Measurements from ENCODE around the gene LMF1. TPM values are rescaled to one million over a fixed set of nuclear protein-coding genes. Genes with fewer than 3 reads are reported as not detected.
"Not testable (repeated sequence)": the region's sequence is repeated elsewhere in the genome, so short reads cannot be mapped to it uniquely, and the experiment has no call there.

The LMF1 gene
- total RNA-seq, 1 donor from 2014 or later: 9.4 TPM

DNA sequence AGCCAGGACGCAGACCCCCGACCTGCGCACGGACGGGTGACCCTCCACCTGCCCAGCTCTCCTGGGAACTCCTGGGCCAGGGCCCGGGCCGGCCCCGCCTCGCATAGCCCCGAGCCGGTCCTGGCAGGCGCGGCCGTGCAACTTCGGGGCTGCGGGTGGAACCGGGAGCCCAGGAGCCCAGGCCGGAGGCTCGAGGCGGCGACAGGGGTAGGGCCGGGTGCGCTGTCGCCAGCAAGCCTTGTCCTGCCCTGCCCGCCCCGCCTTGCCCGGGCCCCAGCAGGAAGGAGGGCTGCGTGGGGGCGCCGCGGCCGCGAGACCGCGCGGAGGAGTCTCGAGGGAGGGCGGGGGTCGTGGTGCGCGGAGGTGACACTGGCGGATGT, 408 bp downstream of the LMF1 start:
- DNase-seq: no peak

DNA sequence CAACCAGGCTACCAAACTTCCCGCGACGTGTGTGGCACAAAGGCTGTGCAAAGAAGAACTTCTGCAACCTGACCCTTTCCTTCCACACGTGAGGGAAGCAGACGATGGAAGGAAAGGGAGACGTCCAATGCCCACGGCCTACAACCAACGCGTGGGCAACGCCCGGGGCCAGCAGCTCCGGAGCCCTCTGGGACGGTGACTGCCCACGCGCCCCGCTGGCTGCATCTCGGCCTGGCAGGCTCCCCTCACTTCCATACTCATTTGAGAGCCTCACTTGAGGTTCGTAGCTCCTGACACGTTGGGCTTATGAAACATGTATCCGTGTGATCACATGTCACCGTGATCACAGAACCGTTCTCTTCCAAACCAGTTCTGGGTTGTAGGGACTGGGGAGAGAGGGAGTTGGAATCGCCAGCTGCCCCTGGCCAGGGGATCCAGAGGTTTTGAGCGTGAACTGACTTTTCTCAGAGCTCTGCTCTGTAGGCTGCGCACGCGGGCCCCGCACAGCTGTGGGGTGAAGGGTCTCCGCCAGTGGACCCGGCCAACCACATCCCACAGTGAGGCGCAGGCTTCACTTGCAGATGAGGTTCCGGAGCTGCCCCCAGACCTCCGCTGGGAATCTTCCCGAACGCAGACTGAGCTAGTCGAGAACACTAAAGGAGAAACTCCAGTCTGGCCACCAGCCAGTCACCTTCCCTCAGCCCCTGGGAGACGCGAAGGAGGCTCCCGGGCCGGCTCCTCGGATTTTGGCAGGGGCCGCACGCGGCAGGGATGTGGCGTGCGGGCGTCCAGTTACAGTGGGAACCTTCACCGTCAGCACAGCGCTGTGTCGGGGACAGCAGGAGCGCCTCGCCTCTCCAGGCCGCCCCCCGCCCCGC, 1.0 kb downstream of the LMF1 start:
- no peak for DNase-seq

DNA sequence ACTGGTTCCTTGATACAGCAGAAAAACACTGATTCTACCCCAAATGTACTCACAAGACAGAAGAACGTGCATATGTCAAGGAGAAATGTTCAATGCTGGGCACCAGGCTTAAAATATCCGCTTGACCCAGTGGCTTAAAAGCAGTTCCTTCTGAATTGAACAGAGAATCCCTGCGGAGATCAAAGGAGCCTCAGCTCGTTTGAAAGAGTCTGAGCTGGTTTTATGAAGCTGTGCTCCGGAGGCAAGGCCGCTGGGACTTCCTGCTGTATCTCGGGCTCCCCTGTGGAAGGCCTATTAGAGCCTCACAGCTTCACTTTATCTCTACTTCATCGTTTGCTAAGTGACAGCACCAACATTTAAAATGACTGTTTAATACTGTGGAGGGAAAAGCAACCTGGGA, 2.2 kb downstream of the LMF1 start:
- no peak for DNase-seq

DNA sequence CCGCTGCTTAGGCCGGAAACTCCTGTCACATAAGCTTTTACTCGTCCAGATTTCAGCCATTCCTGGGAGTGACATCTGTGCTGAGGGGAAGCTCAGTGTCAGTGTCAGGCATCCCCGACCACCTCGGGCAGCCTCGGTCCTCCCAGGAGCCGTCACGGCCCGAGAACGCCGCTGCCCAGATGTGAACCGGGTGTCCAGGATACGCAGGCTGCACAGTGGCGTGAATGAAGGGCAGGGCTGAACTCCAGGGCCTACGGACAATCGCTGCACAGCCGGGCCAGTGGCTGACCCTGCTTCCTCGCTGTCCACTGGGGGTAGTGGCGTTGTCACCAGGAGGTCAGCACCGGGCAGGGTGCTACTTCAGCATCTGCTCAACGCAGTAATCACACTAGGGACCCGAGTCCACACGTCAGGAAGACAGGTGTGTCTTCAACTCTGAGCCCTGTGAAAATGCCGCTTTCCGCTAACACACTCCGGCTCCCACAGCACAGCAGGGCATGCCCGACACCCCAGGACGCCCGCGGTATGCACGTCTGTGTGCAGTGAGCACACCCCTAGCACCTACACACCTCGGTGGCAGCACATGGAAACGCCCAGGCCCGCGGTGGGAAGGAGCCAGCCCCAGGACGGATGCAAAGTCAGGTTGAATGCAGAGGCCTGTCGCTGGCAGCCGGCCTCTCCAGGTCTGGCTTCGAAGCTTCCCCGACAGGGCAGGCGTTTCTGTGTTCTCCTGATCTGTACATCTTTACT, 3.1 kb downstream of the LMF1 start:
- DNase-seq: no peak

DNA sequence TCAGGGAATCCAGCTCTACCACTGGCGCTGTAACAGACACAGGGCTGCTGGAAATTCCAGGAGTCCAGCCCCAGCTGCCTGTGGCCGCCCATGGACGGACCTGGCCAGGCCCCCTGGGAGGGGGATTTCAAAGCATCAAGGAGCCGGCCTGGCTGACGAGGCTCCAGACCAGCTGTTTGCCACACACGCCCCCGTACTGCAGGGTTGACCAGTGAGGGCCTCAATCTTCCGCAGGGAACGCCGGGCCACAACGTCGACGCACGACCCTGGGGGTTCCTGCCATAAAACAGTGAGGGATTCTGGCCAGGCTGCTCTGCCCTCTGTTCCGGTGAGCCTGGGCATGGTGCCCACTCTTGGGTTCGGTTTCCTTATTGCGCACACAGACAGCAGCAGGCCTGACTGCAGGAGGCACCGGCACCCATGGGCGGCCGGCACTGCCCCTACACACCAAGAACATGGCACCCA, 3.7 kb downstream of the LMF1 start:
- no peak for DNase-seq

DNA sequence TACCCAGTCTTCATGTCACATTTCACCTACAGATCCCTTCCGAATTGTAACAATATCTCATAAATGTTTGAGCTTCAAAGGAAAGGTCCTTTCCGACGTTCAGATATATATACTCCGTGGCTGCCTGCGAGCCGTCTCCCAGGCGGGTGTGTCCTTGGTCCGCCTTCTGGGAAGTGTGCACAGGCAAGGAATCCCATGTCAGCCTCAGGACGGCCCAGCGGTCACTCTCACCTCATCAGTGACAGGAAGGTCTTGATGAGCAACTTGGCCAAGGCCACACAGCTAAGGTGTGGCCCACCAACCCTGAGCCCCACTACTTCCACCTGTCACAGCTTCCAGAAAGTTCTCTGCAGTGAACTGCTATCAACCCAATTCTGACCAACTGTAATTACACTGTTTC, 4.3 kb downstream of the LMF1 start:
- DNase-seq: no peak

DNA sequence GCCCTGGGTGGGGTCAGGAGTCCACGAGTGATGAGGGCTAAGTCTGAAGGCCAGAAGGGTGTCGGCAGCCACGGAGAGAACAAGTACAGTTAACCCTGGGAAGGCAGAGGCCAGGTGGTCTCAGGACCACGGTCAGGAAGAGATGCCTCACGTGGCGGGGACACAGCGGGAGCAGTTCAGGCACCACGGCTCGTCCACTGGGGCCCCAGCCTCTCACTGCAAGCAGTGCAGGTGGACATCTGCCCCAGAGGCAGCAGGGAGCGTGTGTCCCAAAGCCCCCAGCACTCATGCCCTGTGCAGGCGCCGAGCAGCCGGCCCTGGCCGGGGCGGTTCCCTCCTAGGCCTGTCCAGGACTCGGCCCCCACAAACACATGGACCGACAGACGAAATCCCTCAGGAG, 4.7 kb downstream of the LMF1 start:
- DNase-seq: no peak

DNA sequence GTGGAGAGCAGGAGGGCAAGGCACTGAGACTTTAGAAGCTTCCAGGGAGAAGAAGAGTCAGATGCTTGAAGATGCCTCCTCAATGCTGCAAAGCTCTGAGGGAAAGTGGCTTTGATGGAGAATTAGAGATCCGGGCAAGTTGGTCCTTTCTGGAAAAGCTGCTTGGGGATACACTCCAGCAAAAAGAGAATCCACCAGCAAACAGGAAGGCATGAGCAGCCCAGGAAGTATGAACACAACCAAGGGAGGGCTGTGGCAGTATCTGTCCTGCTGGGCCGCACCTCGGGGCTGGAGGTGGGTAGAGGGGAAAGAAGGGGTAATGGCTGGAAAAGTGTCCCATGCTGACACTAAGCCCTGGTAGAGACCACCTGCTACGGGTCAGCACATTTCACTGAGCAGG, 5.3 kb downstream of the LMF1 start:
- DNase-seq: no peak

DNA sequence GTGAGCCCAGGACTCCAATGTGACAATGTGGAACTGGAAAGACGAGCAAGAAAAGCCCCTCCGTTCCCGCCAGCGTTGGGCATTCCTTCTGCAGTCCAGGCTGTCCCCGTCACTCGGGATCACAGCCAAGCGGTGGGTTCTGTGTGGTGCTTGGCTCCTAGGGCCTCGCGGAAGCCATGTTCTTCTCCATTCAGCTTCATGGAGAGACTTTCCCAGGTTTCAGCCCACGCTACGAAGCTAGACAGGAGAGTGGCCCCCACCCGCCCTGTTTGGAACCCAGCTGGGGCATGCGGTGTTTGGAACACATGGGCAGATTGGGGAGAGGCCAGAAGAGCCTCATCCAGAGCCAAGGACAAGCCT, 5.8 kb downstream of the LMF1 start:
- no peak for DNase-seq

DNA sequence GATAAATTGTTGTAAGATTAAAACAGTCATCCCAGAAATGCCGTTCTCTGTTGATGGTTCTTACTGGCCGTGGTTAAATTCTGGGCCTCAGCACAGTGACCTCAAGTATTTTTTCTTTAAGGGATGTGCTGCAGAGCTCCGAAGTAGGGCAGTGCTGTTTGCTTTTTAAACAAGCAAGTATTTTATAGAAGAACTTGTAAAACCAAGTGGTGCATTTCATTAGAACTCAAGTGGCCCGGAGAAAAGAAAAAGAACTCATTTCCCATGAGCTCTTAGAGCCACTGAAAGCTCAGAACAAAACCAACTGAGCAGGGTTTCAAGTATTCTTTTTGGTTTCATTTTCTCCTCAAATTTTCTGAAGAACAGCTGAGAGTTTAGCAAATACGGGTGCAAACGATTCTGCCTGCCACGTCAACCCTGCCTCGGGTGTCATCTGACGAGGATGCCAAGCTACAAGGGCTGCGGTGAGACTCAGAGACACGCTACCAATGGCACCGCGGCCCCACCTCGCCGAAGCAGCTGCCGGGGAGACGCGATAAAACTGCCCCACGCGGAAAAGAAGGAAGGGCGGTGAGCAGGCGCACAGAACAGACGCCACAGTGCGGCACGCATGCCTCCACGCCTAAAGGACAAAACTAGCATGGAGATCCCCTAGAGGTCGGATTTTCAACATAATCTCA, 6.3 kb downstream of the LMF1 start:
- DNase-seq: no peak

DNA sequence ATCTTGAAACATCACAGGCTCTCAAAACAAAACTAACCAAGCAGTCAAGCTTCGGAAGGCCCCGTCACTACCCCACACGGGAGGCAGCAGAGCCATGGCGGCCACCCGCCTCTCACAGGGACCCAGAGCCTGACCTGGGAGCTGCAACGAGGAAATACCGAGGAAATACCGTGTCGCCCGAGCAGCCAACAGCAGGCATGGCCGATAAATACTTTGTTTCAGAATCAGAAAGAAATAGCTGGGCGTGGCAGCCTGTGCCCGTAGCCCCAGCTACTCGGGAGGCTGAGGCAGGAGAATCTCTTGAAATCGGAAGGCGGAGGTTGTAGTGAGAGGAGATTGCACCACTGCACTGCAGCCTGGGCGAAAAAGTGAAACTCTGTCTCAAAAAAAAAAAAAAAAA, 6.9 kb downstream of the LMF1 start:
- DNase-seq: no peak

DNA sequence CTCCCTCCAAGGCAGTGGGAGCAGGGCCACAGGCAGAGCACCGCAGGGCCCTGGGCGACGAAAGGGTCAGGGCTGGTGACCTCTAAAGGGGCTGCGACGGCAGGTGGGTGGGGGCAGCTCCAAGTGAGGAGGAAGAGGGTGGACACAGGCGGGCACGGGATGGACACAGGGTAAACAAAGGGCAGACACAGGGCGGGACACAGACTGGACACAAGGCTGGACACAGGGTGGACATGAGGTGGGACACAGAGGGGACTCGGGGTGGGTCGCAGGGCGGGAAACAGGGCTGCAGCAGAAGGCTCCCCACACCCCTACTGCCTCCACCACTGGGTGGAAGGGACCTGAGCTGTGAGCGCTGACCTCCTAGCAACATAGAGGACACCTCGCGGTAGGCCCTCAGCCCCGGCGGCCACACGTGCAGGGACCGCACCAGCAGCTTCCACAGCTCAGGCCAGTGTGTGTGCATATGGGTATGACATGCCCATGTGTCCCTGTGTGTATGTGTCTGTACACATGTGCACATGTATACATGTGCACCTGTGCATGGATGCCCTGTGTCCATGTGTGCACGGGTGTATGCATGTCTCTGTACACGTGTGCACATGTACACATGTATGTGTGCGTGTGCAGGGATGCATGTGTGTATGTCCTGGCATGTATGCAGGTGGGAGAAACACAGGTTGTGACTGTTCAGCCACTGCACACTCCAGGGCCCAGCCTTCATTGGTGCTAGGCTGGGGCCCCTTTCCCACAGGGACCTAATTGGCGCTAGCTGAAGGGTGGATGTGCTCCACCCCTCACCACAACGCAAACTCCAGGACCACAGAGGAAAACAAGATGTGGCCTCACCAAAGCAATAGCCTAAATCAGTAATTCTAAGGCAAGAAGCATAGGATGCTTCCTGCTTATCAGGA, 7.6 kb downstream of the LMF1 start:
- DNase-seq: no peak

DNA sequence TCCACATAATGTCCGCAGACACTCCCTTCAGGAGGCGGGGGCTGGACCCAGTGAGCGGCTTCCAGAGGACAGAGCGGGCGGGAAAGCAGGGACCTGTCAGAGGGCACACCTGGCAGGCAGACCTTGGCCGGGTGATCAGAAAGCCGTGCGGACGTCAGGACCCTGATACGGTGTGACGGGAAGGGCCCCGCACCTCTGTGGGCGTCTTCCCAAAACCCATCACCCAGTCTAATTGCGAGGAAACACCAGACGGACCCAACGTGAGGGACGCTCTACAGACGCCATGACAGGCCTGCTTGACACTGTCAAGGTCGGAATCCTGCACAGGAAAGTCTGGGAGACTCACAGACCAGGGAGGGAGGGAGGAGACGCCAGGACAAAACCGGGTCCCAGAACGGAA, 8.4 kb downstream of the LMF1 start:
- no peak for DNase-seq

DNA sequence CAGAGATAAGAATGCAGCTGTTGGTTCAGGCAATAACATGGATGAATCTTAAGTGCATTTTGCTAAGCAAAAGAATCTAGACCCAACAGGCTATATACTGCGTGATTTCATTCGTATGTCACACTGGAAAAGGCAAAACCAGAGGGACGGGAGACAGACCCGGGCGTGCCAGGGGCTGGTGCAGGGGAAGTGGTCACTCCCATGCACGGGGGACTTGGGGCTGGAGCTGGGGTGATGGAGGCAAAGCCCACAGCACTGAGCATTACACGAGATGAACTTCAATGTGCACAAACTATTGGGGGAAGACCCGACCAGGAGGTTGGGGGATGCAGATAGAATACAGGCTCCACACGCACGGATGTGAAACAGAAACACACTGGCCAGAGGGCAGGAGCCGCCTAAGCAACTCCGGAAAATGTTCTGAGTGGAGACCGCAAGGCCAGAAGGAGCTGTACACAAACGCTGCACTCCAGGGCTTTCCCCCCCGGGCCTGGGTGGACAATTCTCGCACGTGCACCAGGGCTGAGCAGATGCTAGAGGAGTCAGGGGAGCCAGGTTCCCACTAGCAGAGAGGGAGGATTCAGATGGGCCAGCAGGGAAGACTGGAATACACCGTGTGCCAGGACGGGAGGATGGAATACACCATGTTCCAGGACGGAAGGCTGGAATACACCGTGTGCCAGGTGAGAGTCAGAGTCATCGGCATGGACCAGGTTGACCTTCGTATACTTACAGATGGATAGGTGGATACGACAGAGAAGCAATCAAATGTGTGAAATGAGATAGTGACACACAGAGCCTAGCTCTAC, 11.3 kb downstream of the LMF1 start:
- DNase-seq: no peak

DNA sequence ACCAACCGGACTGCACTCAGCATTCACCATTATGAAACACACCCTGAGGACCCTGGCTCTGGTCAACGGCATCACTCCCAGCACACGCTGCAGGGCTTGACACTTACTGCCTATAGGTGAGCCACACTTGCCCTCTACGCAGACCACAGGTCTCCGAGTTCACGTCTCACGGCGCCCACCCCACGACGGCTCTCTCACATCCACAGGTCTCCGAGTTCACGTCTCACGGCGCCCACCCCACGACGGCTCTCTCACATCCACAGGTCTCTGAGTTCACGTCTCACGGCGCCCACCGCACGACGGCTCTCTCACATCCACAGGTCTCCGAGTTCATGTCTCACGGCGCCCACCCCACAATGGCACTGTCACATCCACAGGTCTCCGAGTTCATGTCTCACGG, 15.0 kb downstream of the LMF1 start:
- DNase-seq: not testable (repeated sequence)

DNA sequence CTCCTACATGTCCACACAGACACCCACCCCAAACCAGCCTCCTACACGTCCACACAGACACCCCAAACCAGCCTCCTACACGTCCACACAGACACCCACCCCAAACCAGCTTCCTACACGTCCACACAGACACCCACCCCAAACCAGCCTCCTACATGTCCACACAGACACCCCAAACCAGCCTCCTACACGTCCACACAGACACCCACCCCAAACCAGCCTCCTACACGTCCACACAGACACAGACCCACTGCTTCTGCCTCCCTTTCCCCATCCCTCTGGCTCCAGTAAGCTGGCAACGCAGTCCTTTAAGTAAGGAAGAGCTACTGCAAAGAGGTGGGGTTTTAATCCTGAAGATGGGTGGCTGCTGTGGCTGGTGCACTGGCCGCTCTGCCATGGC, 17.0 kb downstream of the LMF1 start:
- not testable (repeated sequence) for DNase-seq

DNA sequence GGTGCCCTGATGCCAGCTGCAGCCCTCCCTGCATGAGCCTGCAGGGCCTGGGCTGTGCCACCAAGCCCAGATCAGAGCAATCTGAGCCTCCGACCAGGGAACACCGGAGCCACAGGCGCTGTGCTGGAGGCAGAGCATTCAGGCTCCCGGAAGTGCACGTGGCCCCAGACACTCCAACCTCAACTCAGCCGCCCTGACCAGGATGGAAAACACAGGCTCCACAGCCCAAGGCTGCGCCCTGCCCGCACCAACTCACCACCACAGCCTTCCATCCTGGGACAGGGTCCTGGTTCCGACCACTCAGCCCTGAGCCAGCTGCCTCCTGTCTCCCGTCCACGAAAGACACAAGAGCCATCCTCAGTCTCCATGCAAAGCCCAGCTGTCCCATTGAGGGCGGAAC, 18.5 kb downstream of the LMF1 start:
- no peak for DNase-seq

DNA sequence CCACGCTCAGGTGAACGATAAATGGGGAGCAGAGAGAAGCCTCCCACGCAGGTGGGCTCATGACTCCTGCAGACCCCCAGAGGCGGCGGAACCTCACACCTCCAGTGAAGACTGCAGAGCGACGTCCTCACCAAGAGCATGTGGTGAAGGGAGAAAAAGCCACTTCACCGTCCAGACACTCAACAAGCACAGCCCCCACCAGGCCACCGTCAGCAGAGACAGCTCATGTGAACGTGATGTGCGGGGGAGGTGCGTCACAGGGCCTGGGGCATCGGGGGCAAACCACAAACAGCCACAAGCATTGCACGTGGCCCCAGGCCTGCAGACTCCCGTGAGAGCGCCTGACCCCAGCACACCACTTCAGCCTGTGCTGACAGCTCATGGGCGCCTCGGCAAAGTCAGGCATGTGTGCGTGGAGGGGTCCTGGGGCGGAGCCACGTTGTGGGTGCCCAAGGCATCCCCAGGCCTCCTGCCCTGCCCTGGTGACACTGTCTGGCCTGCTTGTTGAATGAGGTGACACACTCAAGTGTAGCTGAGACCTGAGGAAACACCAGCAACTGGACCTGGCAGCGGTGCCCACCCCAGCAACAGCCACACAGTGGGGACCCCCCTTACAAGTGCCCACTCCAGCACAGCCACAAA, 19.0 kb downstream of the LMF1 start:
- DNase-seq: no peak

DNA sequence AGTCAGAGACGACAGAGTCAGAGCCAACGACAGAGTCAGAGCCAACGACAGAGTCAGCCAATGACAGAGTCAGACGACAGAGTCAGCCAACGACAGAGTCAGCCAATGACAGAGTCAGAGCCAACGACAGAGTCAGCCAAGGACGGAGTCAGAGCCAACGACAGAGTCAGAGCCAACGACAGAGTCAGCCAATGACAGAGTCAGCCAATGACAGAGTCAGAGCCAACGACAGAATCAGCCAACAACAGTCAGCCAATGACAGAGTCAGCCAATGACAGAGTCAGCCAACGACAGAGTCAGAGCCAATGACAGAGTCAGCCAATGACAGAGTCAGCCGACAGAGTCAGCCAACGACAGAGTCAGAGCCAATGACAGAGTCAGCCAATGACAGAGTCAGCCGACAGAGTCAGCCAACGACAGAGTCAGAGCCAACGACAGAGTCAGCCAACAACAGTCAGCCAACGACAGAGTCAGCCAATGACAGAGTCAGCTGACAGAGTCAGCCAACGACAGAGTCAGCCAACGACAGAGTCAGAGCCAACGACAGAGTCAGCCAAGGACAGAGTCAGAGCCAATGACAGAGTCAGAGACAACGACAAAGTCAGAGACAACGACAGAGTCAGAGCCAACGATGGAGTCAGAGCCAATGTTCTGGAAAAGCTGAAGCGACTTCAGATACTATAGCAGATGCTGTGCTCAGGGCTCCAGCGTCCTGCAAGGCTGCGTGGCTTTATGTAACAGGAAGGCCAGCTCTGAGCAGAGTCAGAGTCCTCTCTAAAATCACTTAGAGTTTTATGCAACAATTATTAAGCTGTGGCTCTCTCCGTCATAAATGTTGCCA, 19.8 kb downstream of the LMF1 start:
- DNase-seq: not testable (repeated sequence)

DNA sequence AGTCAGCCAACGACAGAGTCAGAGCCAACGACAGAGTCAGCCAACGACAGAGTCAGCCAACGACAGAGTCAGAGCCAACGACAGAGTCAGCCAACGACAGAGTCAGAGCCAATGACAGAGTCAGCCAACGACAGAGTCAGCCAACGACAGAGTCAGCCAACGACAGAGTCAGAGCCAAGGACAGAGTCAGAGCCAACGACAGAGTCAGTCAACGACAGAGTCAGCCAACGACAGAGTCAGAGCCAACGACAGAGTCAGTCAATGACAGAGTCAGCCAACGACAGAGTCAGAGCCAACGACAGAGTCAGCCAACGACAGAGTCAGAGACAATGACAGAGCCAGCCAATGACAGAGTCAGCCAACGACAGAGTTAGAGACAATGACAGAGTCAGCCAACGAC, 22.0 kb downstream of the LMF1 start:
- not testable (repeated sequence) for DNase-seq

All from occipital lobe (tissue), 2 donors.